ENCODE measurements around the gene OR6S1.

DNA sequence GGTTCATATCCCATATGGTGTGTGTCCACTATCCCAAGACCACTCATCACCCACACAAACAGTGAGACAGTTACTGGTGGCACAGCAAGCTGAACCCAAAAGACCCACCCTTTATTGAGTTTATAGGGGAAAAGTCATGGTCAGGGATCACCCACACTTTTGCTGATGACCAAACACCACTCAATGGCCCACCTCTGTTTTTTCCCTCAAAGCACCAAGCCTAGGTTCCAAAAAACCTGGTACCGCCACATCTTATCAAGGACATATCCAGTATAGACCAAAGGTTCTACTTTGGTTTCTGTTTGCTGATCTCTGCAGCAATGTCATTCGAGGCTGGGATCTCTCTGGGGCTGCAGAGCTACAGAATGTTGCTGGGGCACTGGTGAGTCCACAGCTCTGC is 19.7 kb upstream of the OR6S1 start:
- TF ChIP-seq, protein P1, sequence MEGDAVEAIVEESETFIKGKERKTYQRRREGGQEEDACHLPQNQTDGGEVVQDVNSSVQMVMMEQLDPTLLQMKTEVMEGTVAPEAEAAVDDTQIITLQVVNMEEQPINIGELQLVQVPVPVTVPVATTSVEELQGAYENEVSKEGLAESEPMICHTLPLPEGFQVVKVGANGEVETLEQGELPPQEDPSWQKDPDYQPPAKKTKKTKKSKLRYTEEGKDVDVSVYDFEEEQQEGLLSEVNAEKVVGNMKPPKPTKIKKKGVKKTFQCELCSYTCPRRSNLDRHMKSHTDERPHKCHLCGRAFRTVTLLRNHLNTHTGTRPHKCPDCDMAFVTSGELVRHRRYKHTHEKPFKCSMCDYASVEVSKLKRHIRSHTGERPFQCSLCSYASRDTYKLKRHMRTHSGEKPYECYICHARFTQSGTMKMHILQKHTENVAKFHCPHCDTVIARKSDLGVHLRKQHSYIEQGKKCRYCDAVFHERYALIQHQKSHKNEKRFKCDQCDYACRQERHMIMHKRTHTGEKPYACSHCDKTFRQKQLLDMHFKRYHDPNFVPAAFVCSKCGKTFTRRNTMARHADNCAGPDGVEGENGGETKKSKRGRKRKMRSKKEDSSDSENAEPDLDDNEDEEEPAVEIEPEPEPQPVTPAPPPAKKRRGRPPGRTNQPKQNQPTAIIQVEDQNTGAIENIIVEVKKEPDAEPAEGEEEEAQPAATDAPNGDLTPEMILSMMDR (IDR thresholded peaks at IDR 0.05) = no peak
- TF ChIP-seq POLR2A (IDR thresholded peaks at IDR 0.05) = no peak

Data from vagina (tissue), 2 donors.